WTC11 (cell line): Measurements from ENCODE around the gene MLPH. TPM values are rescaled to one million over a fixed set of nuclear protein-coding genes. Genes with fewer than 3 reads are reported as not detected.

Experiments used
- ATAC-seq: fragments of 200-7000 bp; cut with Tn5 transposase; 2 replicates; pipeline ENCODE4 v1.10.0; 2021; ENCODE audit warnings: mild to moderate bottlenecking, moderate library complexity
- CTCF ChIA-PET: fragments of 300-600 bp; sonication (Branson Sonifier 250); formaldehyde crosslinking; loops from one replicate; lab custom pipeline; 2021; ENCODE audit warnings: antibody characterized with exemption; lab: Charles Lee
- POLR2A ChIA-PET: fragments of 350-600 bp; sonication (Branson Sonifier 250); formaldehyde crosslinking; loops from one replicate; lab custom pipeline; 2021; ENCODE audit warnings: antibody characterized with exemption; lab: Charles Lee
- DNase-seq: peaks from one replicate; pipeline ENCODE4 v3.0.0; 2021; ENCODE audit warnings: low spot score
- H3K27ac Mint-ChIP-seq: 2 replicates; pipeline ENCODE4 v1.8.0; 2021; ENCODE audit warnings: mixed read lengths
- H3K27me3 Mint-ChIP-seq: 2 replicates; pipeline ENCODE4 v1.8.0; 2021; ENCODE audit warnings: low read depth, mild to moderate bottlenecking, moderate library complexity, mixed read lengths
- H3K36me3 Mint-ChIP-seq: 2 replicates; pipeline ENCODE4 v1.8.0; 2021; ENCODE audit warnings: mixed read lengths
- H3K4me1 Mint-ChIP-seq: 2 replicates; pipeline ENCODE4 v1.8.0; 2022; ENCODE audit warnings: mixed read lengths
- H3K4me3 Mint-ChIP-seq: 2 replicates; pipeline ENCODE4 v1.8.0; 2021; ENCODE audit warnings: mild to moderate bottlenecking, moderate library complexity, mixed read lengths
- H3K9me3 Mint-ChIP-seq: 2 replicates; pipeline ENCODE4 v1.8.0; 2021; ENCODE audit warnings: mixed read lengths
- AR ChIP-seq: fragments of 250-450 bp; sonication (Bioruptor Pico); IDR thresholded peaks from 2 replicates; pipeline ENCODE4 v1.9.0; 2021; ENCODE audit warnings: mild to moderate bottlenecking
- CREM ChIP-seq: sonication (generic); formaldehyde crosslinking; IDR thresholded peaks from 2 replicates; pipeline ENCODE4 v1.8.1; 2022; ENCODE audit warnings: mild to moderate bottlenecking, missing genetic modification reagents, moderate library complexity
- FOXK1 ChIP-seq: sonication (generic); formaldehyde crosslinking; IDR thresholded peaks from 2 replicates; pipeline ENCODE4 v1.8.0; 2022; ENCODE audit warnings: mild to moderate bottlenecking, moderate library complexity, missing genetic modification reagents
- FOXP1 ChIP-seq: sonication (generic); formaldehyde crosslinking; IDR thresholded peaks from 2 replicates; pipeline ENCODE4 v1.8.0; 2022; ENCODE audit warnings: missing genetic modification reagents, mild to moderate bottlenecking, moderate library complexity, borderline replicate concordance
- MYBL2 ChIP-seq: sonication (generic); formaldehyde crosslinking; IDR thresholded peaks from 2 replicates; pipeline ENCODE4 v1.8.1; 2023; ENCODE audit warnings: mild to moderate bottlenecking, moderate library complexity, missing genetic modification reagents
- NFE2L1 ChIP-seq: sonication (generic); formaldehyde crosslinking; IDR thresholded peaks from 2 replicates; pipeline ENCODE4 v1.8.1; 2023; ENCODE audit warnings: missing genetic modification reagents
- NFYB ChIP-seq: sonication (generic); formaldehyde crosslinking; conservative IDR thresholded peaks from 2 replicates; pipeline ENCODE4 v1.8.0; 2022; ENCODE audit warnings: low read depth, missing genetic modification reagents
- NR2C2 ChIP-seq: sonication (generic); formaldehyde crosslinking; IDR thresholded peaks from 2 replicates; pipeline ENCODE4 v1.8.0; 2022; ENCODE audit warnings: mild to moderate bottlenecking, missing genetic modification reagents
- PRRX2 ChIP-seq: fragments of 250-450 bp; sonication (Bioruptor Pico); IDR thresholded peaks from 2 replicates; pipeline ENCODE4 v1.8.0; 2021; ENCODE audit warnings: mild to moderate bottlenecking
- SMAD4 ChIP-seq: sonication (generic); formaldehyde crosslinking; IDR thresholded peaks from 2 replicates; pipeline ENCODE4 v1.8.0; 2022; ENCODE audit warnings: mild to moderate bottlenecking, missing genetic modification reagents
- TCF7 ChIP-seq: sonication (generic); formaldehyde crosslinking; IDR thresholded peaks from 2 replicates; pipeline ENCODE4 v1.8.0; 2022; ENCODE audit warnings: mild to moderate bottlenecking, low read depth, missing genetic modification reagents, moderate library complexity
- ZNF232 ChIP-seq: sonication (generic); formaldehyde crosslinking; IDR thresholded peaks from 2 replicates; pipeline ENCODE4 v1.8.0; 2022; ENCODE audit warnings: mild to moderate bottlenecking, missing genetic modification reagents
- ZNF281 ChIP-seq: sonication (generic); formaldehyde crosslinking; IDR thresholded peaks from 2 replicates; pipeline ENCODE4 v1.8.0; 2023; ENCODE audit warnings: mild to moderate bottlenecking, missing genetic modification reagents
- ZNF317 ChIP-seq: sonication (generic); formaldehyde crosslinking; IDR thresholded peaks from 2 replicates; pipeline ENCODE4 v1.8.1; 2023; ENCODE audit warnings: low read depth, mild to moderate bottlenecking, moderate library complexity, missing genetic modification reagents, borderline replicate concordance
- total RNA-seq: library from RNA; stranded (reverse); gene quantifications from 3 replicates; pipeline ENCODE4 v1.2.3, GENCODE V29; 2021
- TF ChIP-seq, protein P1 (sequence below): sonication (generic); formaldehyde crosslinking; IDR thresholded peaks from 2 replicates; pipeline ENCODE4 v1.8.0; 2022; ENCODE audit warnings: mild to moderate bottlenecking, missing genetic modification reagents
- TF ChIP-seq, protein P2 (sequence below): sonication (generic); formaldehyde crosslinking; IDR thresholded peaks from 2 replicates; pipeline ENCODE4 v1.8.0; 2022; ENCODE audit warnings: mild to moderate bottlenecking, missing genetic modification reagents
- TF ChIP-seq, protein P3 (sequence below): sonication (generic); formaldehyde crosslinking; IDR thresholded peaks from 2 replicates; pipeline ENCODE4 v1.8.1; 2023; ENCODE audit warnings: mild to moderate bottlenecking, missing genetic modification reagents
- TF ChIP-seq, protein P4 (sequence below): sonication (generic); formaldehyde crosslinking; IDR thresholded peaks from 2 replicates; pipeline ENCODE4 v1.8.1; 2022; ENCODE audit warnings: mild to moderate bottlenecking, missing genetic modification reagents, moderate library complexity, borderline replicate concordance
- TF ChIP-seq, protein P5 (sequence below): fragments of 250-450 bp; sonication (Bioruptor Pico); conservative IDR thresholded peaks from 2 replicates; pipeline ENCODE4 v1.9.0; 2021; ENCODE audit warnings: mild to moderate bottlenecking
- TF ChIP-seq, protein P6 (sequence below): sonication (generic); formaldehyde crosslinking; IDR thresholded peaks from 2 replicates; pipeline ENCODE4 v1.8.0; 2022; ENCODE audit warnings: mild to moderate bottlenecking, missing genetic modification reagents

The MLPH gene
- total RNA-seq, 1 experiment from 2014 or later: 10.3 TPM

GRCh38 chr2:237551071-237551574, 64.1 kb downstream of the MLPH start:
- no peak overlapping the region for H3K4me3 Mint-ChIP-seq
- ATAC-seq: no peak
- no peak for TF ChIP-seq PRRX2 (CRISPR knock-in tag)
- no peak for TF ChIP-seq NR2C2
- TF ChIP-seq, protein P1, sequence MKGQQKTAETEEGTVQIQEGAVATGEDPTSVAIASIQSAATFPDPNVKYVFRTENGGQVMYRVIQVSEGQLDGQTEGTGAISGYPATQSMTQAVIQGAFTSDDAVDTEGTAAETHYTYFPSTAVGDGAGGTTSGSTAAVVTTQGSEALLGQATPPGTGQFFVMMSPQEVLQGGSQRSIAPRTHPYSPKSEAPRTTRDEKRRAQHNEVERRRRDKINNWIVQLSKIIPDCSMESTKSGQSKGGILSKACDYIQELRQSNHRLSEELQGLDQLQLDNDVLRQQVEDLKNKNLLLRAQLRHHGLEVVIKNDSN (CRISPR knock-in tag): no peak
- no peak for TF ChIP-seq NFE2L1 (CRISPR knock-in tag)
- no peak for TF ChIP-seq SMAD4 (CRISPR knock-in tag)
- TF ChIP-seq, protein P2, sequence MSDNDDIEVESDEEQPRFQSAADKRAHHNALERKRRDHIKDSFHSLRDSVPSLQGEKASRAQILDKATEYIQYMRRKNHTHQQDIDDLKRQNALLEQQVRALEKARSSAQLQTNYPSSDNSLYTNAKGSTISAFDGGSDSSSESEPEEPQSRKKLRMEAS: no peak
- TF ChIP-seq, protein P3, sequence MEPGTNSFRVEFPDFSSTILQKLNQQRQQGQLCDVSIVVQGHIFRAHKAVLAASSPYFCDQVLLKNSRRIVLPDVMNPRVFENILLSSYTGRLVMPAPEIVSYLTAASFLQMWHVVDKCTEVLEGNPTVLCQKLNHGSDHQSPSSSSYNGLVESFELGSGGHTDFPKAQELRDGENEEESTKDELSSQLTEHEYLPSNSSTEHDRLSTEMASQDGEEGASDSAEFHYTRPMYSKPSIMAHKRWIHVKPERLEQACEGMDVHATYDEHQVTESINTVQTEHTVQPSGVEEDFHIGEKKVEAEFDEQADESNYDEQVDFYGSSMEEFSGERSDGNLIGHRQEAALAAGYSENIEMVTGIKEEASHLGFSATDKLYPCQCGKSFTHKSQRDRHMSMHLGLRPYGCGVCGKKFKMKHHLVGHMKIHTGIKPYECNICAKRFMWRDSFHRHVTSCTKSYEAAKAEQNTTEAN (CRISPR knock-in tag): no peak
- TF ChIP-seq CREM (CRISPR knock-in tag): no peak
- TF ChIP-seq ZNF232: no peak
- TF ChIP-seq MYBL2 (CRISPR knock-in tag): no peak
- TF ChIP-seq ZNF317: no peak
- no peak for TF ChIP-seq ZNF281 (CRISPR knock-in tag)
- TF ChIP-seq FOXP1 (CRISPR knock-in tag): no peak
- TF ChIP-seq NFYB (CRISPR knock-in tag): no peak
- TF ChIP-seq FOXK1 (CRISPR knock-in tag): no peak
- TF ChIP-seq, protein P4, sequence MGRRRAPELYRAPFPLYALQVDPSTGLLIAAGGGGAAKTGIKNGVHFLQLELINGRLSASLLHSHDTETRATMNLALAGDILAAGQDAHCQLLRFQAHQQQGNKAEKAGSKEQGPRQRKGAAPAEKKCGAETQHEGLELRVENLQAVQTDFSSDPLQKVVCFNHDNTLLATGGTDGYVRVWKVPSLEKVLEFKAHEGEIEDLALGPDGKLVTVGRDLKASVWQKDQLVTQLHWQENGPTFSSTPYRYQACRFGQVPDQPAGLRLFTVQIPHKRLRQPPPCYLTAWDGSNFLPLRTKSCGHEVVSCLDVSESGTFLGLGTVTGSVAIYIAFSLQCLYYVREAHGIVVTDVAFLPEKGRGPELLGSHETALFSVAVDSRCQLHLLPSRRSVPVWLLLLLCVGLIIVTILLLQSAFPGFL (CRISPR knock-in tag): no peak
- TF ChIP-seq TCF7 (CRISPR knock-in tag): no peak
- TF ChIP-seq, protein P5, sequence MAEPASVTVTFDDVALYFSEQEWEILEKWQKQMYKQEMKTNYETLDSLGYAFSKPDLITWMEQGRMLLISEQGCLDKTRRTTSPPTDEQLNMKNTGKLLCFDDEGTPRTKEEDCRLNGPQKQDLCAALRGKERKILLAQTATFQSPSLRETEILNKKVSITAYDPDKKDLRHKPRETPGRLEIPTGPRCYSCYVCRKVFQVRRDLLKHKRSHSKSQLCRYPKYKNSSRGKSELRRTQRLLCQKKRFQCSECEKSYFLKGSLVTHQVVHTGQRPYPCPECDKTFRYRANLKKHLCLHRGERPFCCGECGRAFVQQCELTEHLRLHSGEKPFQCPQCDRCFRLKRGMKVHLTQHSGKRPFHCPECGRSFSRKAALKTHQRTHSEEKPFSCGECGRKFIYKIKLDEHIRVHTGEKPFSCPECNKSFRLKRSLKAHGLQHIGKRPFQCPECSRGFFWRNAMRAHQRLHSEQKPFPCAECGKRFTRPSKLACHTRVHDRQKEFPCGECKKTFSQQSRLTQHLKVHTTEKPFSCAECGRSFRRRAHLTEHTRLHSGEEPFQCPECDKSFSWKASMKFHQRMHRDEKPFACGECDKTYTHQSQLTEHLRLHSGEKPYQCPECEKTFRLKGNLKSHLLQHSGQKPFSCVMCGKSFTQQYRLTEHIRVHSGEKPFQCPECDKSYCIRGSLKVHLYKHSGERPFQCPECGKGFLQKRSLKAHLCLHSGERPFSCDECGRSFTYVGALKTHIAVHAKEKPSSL (CRISPR knock-in tag): no peak
- no peak for TF ChIP-seq AR (CRISPR knock-in tag)
- TF ChIP-seq, protein P6, sequence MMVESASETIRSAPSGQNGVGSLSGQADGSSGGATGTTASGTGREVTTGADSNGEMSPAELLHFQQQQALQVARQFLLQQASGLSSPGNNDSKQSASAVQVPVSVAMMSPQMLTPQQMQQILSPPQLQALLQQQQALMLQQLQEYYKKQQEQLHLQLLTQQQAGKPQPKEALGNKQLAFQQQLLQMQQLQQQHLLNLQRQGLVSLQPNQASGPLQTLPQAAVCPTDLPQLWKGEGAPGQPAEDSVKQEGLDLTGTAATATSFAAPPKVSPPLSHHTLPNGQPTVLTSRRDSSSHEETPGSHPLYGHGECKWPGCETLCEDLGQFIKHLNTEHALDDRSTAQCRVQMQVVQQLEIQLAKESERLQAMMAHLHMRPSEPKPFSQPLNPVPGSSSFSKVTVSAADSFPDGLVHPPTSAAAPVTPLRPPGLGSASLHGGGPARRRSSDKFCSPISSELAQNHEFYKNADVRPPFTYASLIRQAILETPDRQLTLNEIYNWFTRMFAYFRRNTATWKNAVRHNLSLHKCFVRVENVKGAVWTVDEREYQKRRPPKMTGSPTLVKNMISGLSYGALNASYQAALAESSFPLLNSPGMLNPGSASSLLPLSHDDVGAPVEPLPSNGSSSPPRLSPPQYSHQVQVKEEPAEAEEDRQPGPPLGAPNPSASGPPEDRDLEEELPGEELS (CRISPR knock-in tag): no peak
- DNase-seq: no peak
- CTCF ChIA-PET: interaction anchor here (2.5 to 6.0 kb wide), 3 partner anchors 22 to 130 kb away, joined by 7 to 54 read pairs (median 17); no protein-coding TSS in a partner anchor
- H3K27me3 Mint-ChIP-seq: no peaks in the 10 kb centered on the region; the same call in 1 of the 2 replicates
- H3K4me1 Mint-ChIP-seq: peaks cover 10% of the 10 kb centered on the region
- H3K36me3 Mint-ChIP-seq: peaks cover 32% of the 10 kb centered on the region
- H3K9me3 Mint-ChIP-seq: peaks cover 32% of the 10 kb centered on the region
- H3K27ac Mint-ChIP-seq: no peak overlapping the region
- POLR2A ChIA-PET: no interaction called here
